ENCODE results near the gene HSPB7. TPM values are rescaled to one million over a fixed set of nuclear protein-coding genes. Genes with fewer than 3 reads are reported as not detected.
"Not testable (repeated sequence)": the region's sequence is repeated elsewhere in the genome, so short reads cannot be mapped to it uniquely, and the experiment has no call there.

Gene HSPB7
- total and polyA plus RNA-seq, 8 donors = 1.5 to 22.1 (median 3.7) TPM

DNA sequence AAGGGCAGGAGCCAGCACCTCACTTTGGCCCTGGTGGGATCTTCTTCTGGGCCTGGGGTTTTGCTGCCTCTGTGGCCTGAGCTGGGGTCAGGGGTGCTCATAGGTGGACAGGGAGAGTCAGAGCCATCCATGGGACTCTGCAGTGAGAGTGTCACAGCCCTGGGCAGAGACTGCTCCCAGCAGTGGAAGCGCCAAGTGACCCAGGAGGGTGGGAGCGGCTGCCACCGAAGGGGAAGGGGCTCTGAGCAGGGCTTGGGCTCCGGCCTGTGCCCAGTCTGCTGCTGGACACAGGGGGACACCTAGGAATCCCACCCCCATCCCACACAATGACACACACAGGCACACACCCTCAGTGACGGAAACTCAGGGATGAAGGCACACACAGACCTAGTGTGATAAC, 26.1 kb upstream of the HSPB7 start:
- Histone ChIP-seq H3K27ac (no peak overlapping the region), H3K4me1 (no peaks in the 10 kb centered on the region), H3K4me3 (no peak overlapping the region), H3K36me3 (no peaks in the 10 kb centered on the region), H3K27me3 (peaks cover 0 to 6% of the 10 kb centered on the region in 2 donors), H3K9me3 (no peaks in the 10 kb centered on the region)
- ATAC-seq = no peak
- TF ChIP-seq, protein P1, sequence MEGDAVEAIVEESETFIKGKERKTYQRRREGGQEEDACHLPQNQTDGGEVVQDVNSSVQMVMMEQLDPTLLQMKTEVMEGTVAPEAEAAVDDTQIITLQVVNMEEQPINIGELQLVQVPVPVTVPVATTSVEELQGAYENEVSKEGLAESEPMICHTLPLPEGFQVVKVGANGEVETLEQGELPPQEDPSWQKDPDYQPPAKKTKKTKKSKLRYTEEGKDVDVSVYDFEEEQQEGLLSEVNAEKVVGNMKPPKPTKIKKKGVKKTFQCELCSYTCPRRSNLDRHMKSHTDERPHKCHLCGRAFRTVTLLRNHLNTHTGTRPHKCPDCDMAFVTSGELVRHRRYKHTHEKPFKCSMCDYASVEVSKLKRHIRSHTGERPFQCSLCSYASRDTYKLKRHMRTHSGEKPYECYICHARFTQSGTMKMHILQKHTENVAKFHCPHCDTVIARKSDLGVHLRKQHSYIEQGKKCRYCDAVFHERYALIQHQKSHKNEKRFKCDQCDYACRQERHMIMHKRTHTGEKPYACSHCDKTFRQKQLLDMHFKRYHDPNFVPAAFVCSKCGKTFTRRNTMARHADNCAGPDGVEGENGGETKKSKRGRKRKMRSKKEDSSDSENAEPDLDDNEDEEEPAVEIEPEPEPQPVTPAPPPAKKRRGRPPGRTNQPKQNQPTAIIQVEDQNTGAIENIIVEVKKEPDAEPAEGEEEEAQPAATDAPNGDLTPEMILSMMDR (IDR thresholded peaks at IDR 0.05) = no peak
- peak in 1 of 4 donors; percentile 67 for DNase-seq
- intact Hi-C loops (cut with DNase I) = no loop called here

DNA sequence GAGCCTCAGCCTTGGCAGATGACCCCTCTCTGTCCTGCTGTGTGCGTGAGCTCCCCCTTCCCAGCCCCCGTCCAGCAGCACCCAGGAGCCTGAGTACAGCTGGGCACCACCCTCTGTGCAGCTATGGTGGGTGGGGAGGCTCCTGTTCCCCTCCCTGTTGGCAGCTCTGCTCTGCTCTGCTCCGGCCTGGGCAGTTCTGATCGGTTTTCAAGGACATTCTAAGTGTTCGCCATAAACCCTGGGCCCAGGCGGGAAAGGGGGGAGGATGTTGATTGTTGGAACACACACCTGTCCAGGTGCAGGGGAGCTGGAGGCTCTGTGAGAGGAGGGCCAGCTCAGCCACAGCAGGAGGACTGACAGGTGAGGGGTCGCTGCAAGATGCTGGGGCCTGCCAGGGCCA, 25.7 kb upstream of the HSPB7 start, which contains the start of gene CLCNKB:
Gene CLCNKB, plus strand, starts transcription at position 262 of the 400 bp plus-strand sequence. CDS start 711 bp downstream, outside the sequence.
- H3K27ac ChIP-seq = no peak within 1 kb of the TSS

DNA sequence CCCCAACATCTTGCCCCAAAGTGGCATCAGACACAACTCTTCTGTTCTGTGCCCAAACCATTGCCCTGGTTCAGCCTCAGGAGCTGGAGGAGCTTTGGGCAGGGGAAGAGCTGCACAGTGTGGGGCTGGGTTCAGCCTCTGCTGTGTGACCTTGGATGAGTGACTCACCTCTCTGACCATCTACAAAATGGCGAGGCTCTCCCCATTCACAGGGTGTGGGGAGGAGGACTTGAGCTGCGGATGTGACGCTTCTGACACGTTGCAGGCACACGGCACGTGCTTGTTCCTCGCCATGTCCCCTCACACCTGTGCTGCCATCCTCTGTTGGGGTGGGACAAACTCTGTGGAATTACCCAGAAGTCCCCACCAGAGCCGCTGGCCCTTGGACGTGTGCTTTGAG, 24.8 kb upstream of the HSPB7 start:
- ATAC-seq; intact Hi-C loops (cut with DNase I); H3K4me3 ChIP-seq; H3K27ac ChIP-seq; DNase-seq; H3K27me3 ChIP-seq; H3K36me3 ChIP-seq; H3K9me3 ChIP-seq; H3K4me1 ChIP-seq: not testable (repeated sequence)

More for the DNA sequence above, 25.7 kb upstream of the HSPB7 start, which contains the start of gene CLCNKB:
- Histone ChIP-seq H3K27me3 (peaks cover 0 to 1% of the 10 kb centered on the region in 2 donors), H3K9me3 (no peaks in the 10 kb centered on the region), H3K4me3 (no peak within 1 kb of the TSS), H3K4me1 (no peaks in the 10 kb centered on the region), H3K36me3 (no peaks in the 10 kb centered on the region)
- DNase-seq (peak in 2 of 4 donors; percentile 46 to 54), ATAC-seq (no peak)
- TF ChIP-seq, protein P1 (IDR thresholded peaks at IDR 0.05) = no peak
- intact Hi-C loops (cut with DNase I) = no loop called here

DNA sequence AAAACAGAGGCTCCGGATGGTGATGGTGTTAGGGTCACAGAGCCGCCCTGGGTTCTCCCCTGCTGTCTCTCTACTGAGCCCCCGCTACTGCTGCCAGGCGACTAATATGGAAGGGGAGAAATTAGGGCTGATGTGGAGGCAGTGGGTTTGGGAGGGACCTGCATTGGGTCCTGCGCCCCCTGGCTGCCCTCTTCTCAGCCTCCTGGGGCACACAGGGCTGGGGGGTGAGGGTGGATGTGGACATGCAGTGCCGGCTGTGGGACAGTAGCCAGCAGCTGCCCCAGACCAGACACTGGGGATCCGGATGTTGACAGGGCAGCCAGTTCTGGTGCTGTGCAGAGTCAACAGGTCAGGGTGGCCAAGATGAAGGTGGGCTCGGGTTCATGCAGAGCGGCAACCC, 24.3 kb upstream of the HSPB7 start:
- H3K27me3 ChIP-seq = no peaks in the 10 kb centered on the region
- DNase-seq = no peak

DNA sequence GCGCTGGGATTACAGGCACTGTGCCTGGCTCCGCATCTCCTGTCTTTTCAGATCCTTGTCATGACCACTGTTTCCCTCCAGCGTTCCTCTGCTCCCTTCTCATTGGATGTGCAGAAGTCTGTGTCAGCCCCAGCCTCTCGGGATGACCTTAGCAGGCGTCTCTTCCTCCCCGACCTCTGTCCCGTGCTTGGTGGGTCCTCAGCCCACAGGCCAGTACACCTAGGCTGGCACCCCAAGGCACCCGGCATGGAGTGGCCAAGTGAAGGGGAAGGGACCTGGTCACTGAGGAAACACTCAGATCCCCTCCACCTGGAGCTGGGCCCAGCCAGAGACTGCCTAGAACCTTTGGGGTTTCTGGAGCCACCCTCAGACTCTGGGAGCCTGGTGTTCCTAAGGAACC, 23.4 kb upstream of the HSPB7 start:
- Histone ChIP-seq H3K36me3 (no peaks in the 10 kb centered on the region), H3K27me3 (no peaks in the 10 kb centered on the region), H3K27ac (no peak overlapping the region), H3K4me1 (no peaks in the 10 kb centered on the region), H3K4me3 (no peak overlapping the region), H3K9me3 (no peaks in the 10 kb centered on the region)
- peak in 1 of 4 donors; percentile 60 for DNase-seq
- no peak for ATAC-seq
- TF ChIP-seq, protein P1 (IDR thresholded peaks at IDR 0.05) = no peak
- intact Hi-C loops (cut with DNase I) = no loop called here

More for the DNA sequence above, 24.3 kb upstream of the HSPB7 start:
- Histone ChIP-seq H3K4me3 (no peak overlapping the region), H3K27ac (no peak overlapping the region), H3K4me1 (no peaks in the 10 kb centered on the region), H3K36me3 (no peaks in the 10 kb centered on the region), H3K9me3 (no peaks in the 10 kb centered on the region)
- TF ChIP-seq, protein P1 (IDR thresholded peaks at IDR 0.05) = no peak
- intact Hi-C loops (cut with DNase I) = no loop called here
- no peak for ATAC-seq

DNA sequence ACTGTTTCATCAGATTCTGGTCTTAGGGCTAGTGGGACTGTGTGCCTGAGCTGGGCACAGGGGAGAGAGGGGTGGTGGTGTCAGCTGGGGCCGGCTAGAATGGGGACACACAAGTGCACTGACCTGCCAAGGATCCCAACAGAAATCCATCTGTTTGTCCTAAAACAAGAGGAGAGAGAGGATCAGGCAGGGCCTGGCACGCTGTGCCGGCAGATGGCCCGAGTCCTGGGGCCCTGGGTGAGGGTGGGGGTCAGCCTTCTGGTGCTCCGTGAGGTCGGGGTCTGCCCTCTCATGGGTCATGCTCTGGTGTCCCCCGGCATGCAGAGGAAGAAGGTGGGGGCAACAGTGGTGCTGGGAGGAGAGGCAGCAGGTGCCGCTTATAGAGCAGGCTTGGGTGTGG, 22.0 kb upstream of the HSPB7 start:
- intact Hi-C loops (cut with DNase I); H3K4me1 ChIP-seq; H3K4me3 ChIP-seq; H3K27me3 ChIP-seq; H3K9me3 ChIP-seq; ATAC-seq; H3K27ac ChIP-seq; DNase-seq; H3K36me3 ChIP-seq: not testable (repeated sequence)
